22Rv1 (cell line): ENCODE results near the gene GPR108.

Source experiments
- H3K27ac ChIP-seq: fragments of 450-650 bp; 2 replicates; pipeline ENCODE4 v1.5.1; 2017
- CTCF ChIP-seq: fragments of 450-650 bp; IDR thresholded peaks from 2 replicates; pipeline ENCODE4 v1.5.1; 2017; ENCODE audit warnings: mild to moderate bottlenecking
- ZFX ChIP-seq: fragments of 450-650 bp; IDR thresholded peaks from 2 replicates; pipeline ENCODE4 v1.6.1; 2017; ENCODE audit warnings: antibody characterized with exemption, borderline replicate concordance

GPR108 gene

DNA sequence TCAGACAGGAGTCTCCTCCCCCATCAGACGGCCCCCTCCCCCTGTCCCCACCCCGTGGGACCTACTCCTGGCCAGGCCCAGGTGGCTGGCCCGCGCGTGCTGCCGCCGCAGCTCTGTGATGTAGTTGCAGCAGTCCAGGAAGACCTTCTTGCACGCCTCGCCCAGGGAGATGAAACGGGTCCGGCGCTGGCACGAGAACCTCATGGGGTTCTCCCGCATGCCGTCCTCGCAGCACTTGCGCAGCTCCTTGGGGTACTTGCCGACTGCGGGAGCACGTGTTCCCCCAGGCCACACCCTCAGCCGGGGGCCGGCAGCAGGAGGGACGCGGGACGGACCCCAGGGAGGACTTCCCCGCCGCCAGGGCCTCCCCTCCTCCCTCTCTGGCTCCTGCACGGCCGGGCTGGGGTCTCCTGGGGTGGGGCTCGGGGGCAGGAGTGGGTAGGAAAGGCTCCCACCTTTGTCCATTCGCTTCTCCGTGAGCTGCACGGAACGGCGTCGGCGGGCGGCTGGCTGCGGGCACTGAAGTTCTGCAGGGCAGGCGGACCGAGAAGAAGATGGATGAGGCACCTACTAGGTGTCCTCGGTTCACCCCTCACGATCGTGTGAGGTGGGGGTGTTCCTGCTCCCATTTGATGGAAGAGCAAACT, 30.2 kb downstream of the GPR108 start:
- H3K27ac ChIP-seq: no peak overlapping the region
- TF ChIP-seq CTCF (no peak), ZFX (no peak)

DNA sequence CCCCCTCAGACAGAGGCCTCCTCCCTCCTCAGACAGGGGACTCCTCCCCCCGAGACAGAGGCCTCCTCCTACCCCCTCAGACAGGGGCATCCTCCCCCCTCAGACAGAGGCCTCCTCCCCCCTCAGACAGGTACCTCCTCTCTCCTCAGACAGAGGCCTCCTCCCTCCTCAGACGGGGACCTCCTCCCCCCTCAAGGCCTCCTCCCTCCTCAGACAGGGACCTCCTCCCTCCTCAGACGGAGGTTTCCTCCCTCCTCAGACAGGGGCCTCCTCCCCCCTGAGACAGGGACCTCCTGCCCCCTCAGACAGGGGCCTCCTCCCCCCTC, 30.8 kb downstream of the GPR108 start:
- no peak overlapping the region for H3K27ac ChIP-seq
- no peak for TF ChIP-seq ZFX

DNA sequence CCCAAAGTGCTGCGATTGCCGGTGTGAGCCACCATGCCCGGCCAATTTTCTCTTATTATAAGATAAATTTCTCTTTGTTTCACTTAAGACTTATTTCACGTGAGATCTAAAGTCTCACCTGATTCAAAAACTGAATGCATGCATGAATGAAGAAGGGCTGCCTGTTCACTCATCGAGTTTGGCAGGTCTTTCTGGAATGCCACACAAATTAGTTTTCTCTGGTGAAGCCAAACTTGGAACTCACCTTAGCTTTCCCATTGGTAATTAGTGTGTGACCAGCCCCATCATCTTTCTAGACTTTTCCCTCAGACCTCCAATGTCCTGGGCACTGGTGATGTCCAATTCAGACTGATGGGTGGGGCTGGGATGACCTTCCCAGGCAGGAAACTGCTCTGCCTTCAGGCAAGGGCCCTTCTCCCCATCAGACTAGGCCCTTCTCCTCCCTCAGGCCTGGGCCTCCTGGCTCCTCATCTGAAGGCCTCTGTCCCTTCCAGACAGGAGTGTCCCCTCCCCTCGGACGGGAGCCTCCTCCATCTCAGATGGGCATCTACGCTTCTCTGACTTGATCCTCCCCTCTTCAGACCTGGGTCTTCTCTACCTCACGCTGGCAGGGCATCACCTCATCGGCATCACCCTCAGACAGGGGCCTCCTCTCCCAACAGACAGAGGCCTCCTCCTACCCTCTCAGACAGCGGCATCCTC, 31.3 kb downstream of the GPR108 start:
- TF ChIP-seq ZFX (no peak), CTCF (no peak)
- H3K27ac ChIP-seq: no peak overlapping the region

GRCh38 chr19:6700586-6701316, 36.6 kb downstream of the GPR108 start:
- TF ChIP-seq CTCF: no peak
- no peak for TF ChIP-seq ZFX
- no peak overlapping the region for H3K27ac ChIP-seq

- TF ChIP-seq ZFX (no peak), CTCF (no peak)
These were observed 37.4 kb downstream of the GPR108 start for GRCh38 chr19:6699935-6700334.

DNA sequence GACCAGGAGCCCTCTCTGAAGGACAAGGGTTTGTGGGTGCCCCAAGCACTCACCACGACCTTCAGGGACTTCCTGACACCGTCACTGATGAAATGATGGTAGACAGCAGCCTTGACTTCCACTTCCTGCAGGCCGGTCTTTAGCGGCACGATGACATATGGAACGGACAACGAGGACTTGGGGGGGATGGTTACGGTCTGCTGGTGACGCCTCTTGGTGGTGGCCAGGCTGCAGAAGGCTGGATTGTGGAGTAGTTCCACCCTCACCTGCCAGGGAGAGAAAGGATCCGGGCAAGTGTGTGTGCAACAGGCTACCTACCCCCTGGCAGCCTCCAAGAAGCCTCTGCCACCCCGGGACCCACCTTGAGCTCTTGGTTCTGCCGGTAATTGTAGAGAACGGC, 40.1 kb downstream of the GPR108 start:
- H3K27ac ChIP-seq: no peak overlapping the region
- no peak for TF ChIP-seq ZFX
- no peak for TF ChIP-seq CTCF

More at GRCh38 chr19:6699935-6700334, 37.4 kb downstream of the GPR108 start:
- H3K27ac ChIP-seq: no peak overlapping the region

- no peak overlapping the region for H3K27ac ChIP-seq
- TF ChIP-seq CTCF: no peak
- no peak for TF ChIP-seq ZFX
These were observed 41.0 kb downstream of the GPR108 start for GRCh38 chr19:6696239-6696820.
